ENCODE results near the gene CIT. TPM values are rescaled to one million over a fixed set of nuclear protein-coding genes. Genes with fewer than 3 reads are reported as not detected.

The CIT gene
- total RNA-seq, result 33.8 and 44.3 TPM in 2 replicates

GRCh38 chr12:119876761-119877638, at the start of gene CIT:
Gene CIT, minus strand, starts transcription at chr12:119877320. Its CDS starts 1,152 bp downstream, at chr12:119876168.

DNA sequence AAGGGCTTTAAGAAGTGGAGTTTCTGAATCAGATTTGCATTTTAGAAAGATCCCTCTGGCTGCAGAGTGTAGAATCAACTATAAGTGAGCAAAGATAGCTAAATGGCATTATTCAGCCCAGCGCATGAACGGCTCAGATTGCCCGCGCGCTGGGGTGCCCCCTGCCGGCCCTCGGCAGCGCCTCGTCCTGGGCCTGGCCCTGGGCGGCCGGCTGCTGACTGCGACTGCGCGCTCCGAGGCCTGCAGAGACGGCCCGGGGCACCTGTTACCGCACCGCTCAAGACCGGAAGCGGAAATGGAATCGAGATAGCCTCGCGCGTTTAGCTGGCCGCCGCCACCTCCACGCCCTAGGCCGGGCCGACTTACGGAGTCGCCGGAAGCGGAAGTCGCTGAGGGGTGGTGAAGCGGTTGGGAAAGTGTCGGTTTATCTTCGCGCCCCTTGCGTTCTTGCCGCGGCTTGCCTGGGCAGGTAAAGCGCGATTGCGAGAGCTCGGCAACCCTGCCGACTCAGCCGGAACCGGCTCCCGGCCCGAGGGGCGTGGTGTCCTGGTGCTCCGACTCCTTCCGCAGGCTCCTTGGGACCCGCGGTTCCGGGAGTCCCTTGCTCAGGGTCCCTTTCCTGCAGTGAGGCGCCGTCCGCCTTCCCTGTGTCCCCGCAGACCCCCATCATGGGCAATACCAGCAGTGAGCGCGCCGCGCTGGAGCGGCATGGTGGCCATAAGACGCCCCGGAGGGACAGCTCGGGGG, 209.4 kb downstream of the CIT start, which contains the start of gene PRKAB1:
Gene PRKAB1 (plus strand): TSS at position 557 of the 747 bp plus-strand sequence. CDS start 112 bp downstream, at position 669.

Other genes with a start within 250 kb of the CIT start
- gene PRKAB1, start 209.2 kb downstream of the CIT start, total RNA-seq, result 13.6 and 19.6 TPM in 2 replicates
- not detected in 2 replicates for gene BICDL1, start 111.9 kb upstream of the CIT start, total RNA-seq
- gene RAB35, start 239.4 kb upstream of the CIT start, total RNA-seq, result 39.0 and 40.4 TPM in 2 replicates

Data from hair follicle dermal papilla cell (primary cell).